Middle frontal gyrus (tissue), 1 donor: ENCODE data around the gene NKX1-1.
"Not testable (repeated sequence)": the region's sequence is repeated elsewhere in the genome, so short reads cannot be mapped to it uniquely, and the experiment has no call there.

Experiments used
- DNase-seq: peaks from one replicate; pipeline ENCODE4 v3.0.0-alpha.2; 2015; ENCODE audit warnings: low spot score; ENCODE audit errors: extremely low spot score

NKX1-1 gene

GRCh38 chr4:1393866-1394265 lies 12.4 kb downstream of the NKX1-1 start:
- no peak for DNase-seq

GRCh38 chr4:1393363-1393762 lies 12.9 kb downstream of the NKX1-1 start:
- not testable (repeated sequence) for DNase-seq

- no peak for DNase-seq
Observed at GRCh38 chr4:1385373-1386340, 20.6 kb downstream of the NKX1-1 start.

GRCh38 chr4:1384675-1385372 lies 21.4 kb downstream of the NKX1-1 start:
- no peak for DNase-seq

GRCh38 chr4:1383728-1384591 lies 22.3 kb downstream of the NKX1-1 start:
- DNase-seq, result no peak

GRCh38 chr4:1382776-1383727 lies 23.2 kb downstream of the NKX1-1 start:
- DNase-seq, result no peak

GRCh38 chr4:1381944-1382541 lies 24.2 kb downstream of the NKX1-1 start:
- no peak for DNase-seq

- no peak for DNase-seq
Observed at GRCh38 chr4:1381181-1381621, 25.0 kb downstream of the NKX1-1 start.

GRCh38 chr4:1380368-1381151 lies 25.7 kb downstream of the NKX1-1 start:
- no peak for DNase-seq

- no peak for DNase-seq
Observed at GRCh38 chr4:1379801-1380331, 26.4 kb downstream of the NKX1-1 start.

- DNase-seq, result no peak
Observed at GRCh38 chr4:1379351-1379781, 26.9 kb downstream of the NKX1-1 start.

- no peak for DNase-seq
Observed at GRCh38 chr4:1378559-1379231, 27.5 kb downstream of the NKX1-1 start.

GRCh38 chr4:1377606-1378261 lies 28.5 kb downstream of the NKX1-1 start:
- DNase-seq, result no peak

- no peak for DNase-seq
Observed at GRCh38 chr4:1376841-1377605, 29.2 kb downstream of the NKX1-1 start.

- DNase-seq, result no peak
Observed at GRCh38 chr4:1376391-1376840, 29.8 kb downstream of the NKX1-1 start.

- no peak for DNase-seq
Observed at GRCh38 chr4:1375761-1376322, 30.4 kb downstream of the NKX1-1 start.
